ENCODE results near the gene CACUL1. TPM values are rescaled to one million over a fixed set of nuclear protein-coding genes. Genes with fewer than 3 reads are reported as not detected.
"Not testable (repeated sequence)": the region's sequence is repeated elsewhere in the genome, so short reads cannot be mapped to it uniquely, and the experiment has no call there.

CACUL1 gene
- total RNA-seq, 1 experiment from 2014 or later = 19.7 TPM

GRCh38 chr10:118669835-118670234, 84.9 kb downstream of the CACUL1 start:
- Histone ChIP-seq H3K4me3 (ENCODE audit: insufficient read depth, low read depth, low read length) (no peak overlapping the region), H3K27me3 (ENCODE audit: control insufficient read depth, insufficient read depth, low read length) (no peaks in the 10 kb centered on the region; the same call in 1 of the 2 replicates), H3K36me3 (replicated peaks; ENCODE audit: control insufficient read depth, insufficient read depth, low read length) (no peaks in the 10 kb centered on the region; the same call in 1 of the 2 replicates)
- no peak for DNase-seq

- peak; percentile 18 for DNase-seq
- Histone ChIP-seq H3K4me3 (ENCODE audit: insufficient read depth, low read depth, low read length) (no peak overlapping the region), H3K36me3 (replicated peaks; ENCODE audit: control insufficient read depth, insufficient read depth, low read length) (no peaks in the 10 kb centered on the region; the same call in 1 of the 2 replicates), H3K27me3 (ENCODE audit: control insufficient read depth, insufficient read depth, low read length) (no peaks in the 10 kb centered on the region; the same call in 1 of the 2 replicates)
Measured at GRCh38 chr10:118669020-118669791, 85.6 kb downstream of the CACUL1 start.

GRCh38 chr10:118668228-118668952, 86.4 kb downstream of the CACUL1 start:
- peak; percentile 56 for DNase-seq
- H3K36me3 ChIP-seq (replicated peaks; ENCODE audit: control insufficient read depth, insufficient read depth, low read length) = no peaks in the 10 kb centered on the region
- no peak overlapping the region for H3K4me3 ChIP-seq (ENCODE audit: insufficient read depth, low read depth, low read length)
- H3K27me3 ChIP-seq (ENCODE audit: control insufficient read depth, insufficient read depth, low read length) = no peaks in the 10 kb centered on the region; the same call in 1 of the 2 replicates

GRCh38 chr10:118667732-118668131, 87.0 kb downstream of the CACUL1 start:
- Histone ChIP-seq H3K4me3 (ENCODE audit: insufficient read depth, low read depth, low read length) (no peak overlapping the region), H3K36me3 (replicated peaks; ENCODE audit: control insufficient read depth, insufficient read depth, low read length) (no peaks in the 10 kb centered on the region), H3K27me3 (ENCODE audit: control insufficient read depth, insufficient read depth, low read length) (no peaks in the 10 kb centered on the region; the same call in 1 of the 2 replicates)
- DNase-seq = no peak

GRCh38 chr10:118666350-118666749, 88.4 kb downstream of the CACUL1 start:
- no peak for DNase-seq

GRCh38 chr10:118664321-118664720, 90.4 kb downstream of the CACUL1 start:
- peak; percentile 41 for DNase-seq
- Histone ChIP-seq H3K27me3 (ENCODE audit: control insufficient read depth, insufficient read depth, low read length) (no peaks in the 10 kb centered on the region; the same call in 1 of the 2 replicates), H3K36me3 (replicated peaks; ENCODE audit: control insufficient read depth, insufficient read depth, low read length) (no peaks in the 10 kb centered on the region), H3K4me3 (ENCODE audit: insufficient read depth, low read depth, low read length) (no peak overlapping the region)

More at GRCh38 chr10:118666350-118666749, 88.4 kb downstream of the CACUL1 start:
- Histone ChIP-seq H3K27me3 (ENCODE audit: control insufficient read depth, insufficient read depth, low read length) (no peaks in the 10 kb centered on the region; the same call in 1 of the 2 replicates), H3K36me3 (replicated peaks; ENCODE audit: control insufficient read depth, insufficient read depth, low read length) (no peaks in the 10 kb centered on the region), H3K4me3 (ENCODE audit: insufficient read depth, low read depth, low read length) (no peak overlapping the region)

- no peaks in the 10 kb centered on the region; the same call in 1 of the 2 replicates for H3K27me3 ChIP-seq (ENCODE audit: control insufficient read depth, insufficient read depth, low read length)
Measured at GRCh38 chr10:118663176-118663575, 91.6 kb downstream of the CACUL1 start.

GRCh38 chr10:118662228-118663035, 92.3 kb downstream of the CACUL1 start:
- no peak for DNase-seq
- Histone ChIP-seq H3K27me3 (ENCODE audit: control insufficient read depth, insufficient read depth, low read length) (no peaks in the 10 kb centered on the region; the same call in 1 of the 2 replicates), H3K4me3 (ENCODE audit: insufficient read depth, low read depth, low read length) (no peak overlapping the region), H3K36me3 (replicated peaks; ENCODE audit: control insufficient read depth, insufficient read depth, low read length) (no peaks in the 10 kb centered on the region)

More at GRCh38 chr10:118663176-118663575, 91.6 kb downstream of the CACUL1 start:
- H3K36me3 ChIP-seq (replicated peaks; ENCODE audit: control insufficient read depth, insufficient read depth, low read length) = no peaks in the 10 kb centered on the region
- H3K4me3 ChIP-seq (ENCODE audit: insufficient read depth, low read depth, low read length) = no peak overlapping the region
- DNase-seq = no peak

- no peak for DNase-seq
- no peaks in the 10 kb centered on the region for H3K27me3 ChIP-seq (ENCODE audit: control insufficient read depth, insufficient read depth, low read length)
- H3K4me3 ChIP-seq (ENCODE audit: insufficient read depth, low read depth, low read length) = no peak overlapping the region
- no peaks in the 10 kb centered on the region for H3K36me3 ChIP-seq (replicated peaks; ENCODE audit: control insufficient read depth, insufficient read depth, low read length)
Measured at GRCh38 chr10:118658762-118659161, 96.0 kb downstream of the CACUL1 start.

GRCh38 chr10:118658168-118658567, 96.6 kb downstream of the CACUL1 start:
- H3K4me3 ChIP-seq (ENCODE audit: insufficient read depth, low read depth, low read length); H3K36me3 ChIP-seq (replicated peaks; ENCODE audit: control insufficient read depth, insufficient read depth, low read length); H3K27me3 ChIP-seq (ENCODE audit: control insufficient read depth, insufficient read depth, low read length); DNase-seq: not testable (repeated sequence)

- not testable (repeated sequence) for H3K27me3 ChIP-seq (ENCODE audit: control insufficient read depth, insufficient read depth, low read length); DNase-seq; H3K4me3 ChIP-seq (ENCODE audit: insufficient read depth, low read depth, low read length); H3K36me3 ChIP-seq (replicated peaks; ENCODE audit: control insufficient read depth, insufficient read depth, low read length)
Measured at GRCh38 chr10:118645294-118645693, 109.5 kb downstream of the CACUL1 start.

GRCh38 chr10:118642228-118642627, 112.5 kb downstream of the CACUL1 start:
- H3K36me3 ChIP-seq (replicated peaks; ENCODE audit: control insufficient read depth, insufficient read depth, low read length) = no peaks in the 10 kb centered on the region
- H3K4me3 ChIP-seq (ENCODE audit: insufficient read depth, low read depth, low read length) = no peak overlapping the region
- peaks cover 4% of the 10 kb centered on the region; the same call in 1 of the 2 replicates for H3K27me3 ChIP-seq (ENCODE audit: control insufficient read depth, insufficient read depth, low read length)
- no peak for DNase-seq

- Histone ChIP-seq H3K36me3 (replicated peaks; ENCODE audit: control insufficient read depth, insufficient read depth, low read length) (no peaks in the 10 kb centered on the region), H3K27me3 (ENCODE audit: control insufficient read depth, insufficient read depth, low read length) (peaks cover 10% of the 10 kb centered on the region; the same call in 1 of the 2 replicates), H3K4me3 (ENCODE audit: insufficient read depth, low read depth, low read length) (no peak overlapping the region)
- DNase-seq = no peak
Measured at GRCh38 chr10:118638680-118639079, 116.1 kb downstream of the CACUL1 start.
